HepG2 (cell line): ENCODE results near the gene GRB7. TPM values are rescaled to one million over a fixed set of nuclear protein-coding genes. Genes with fewer than 3 reads are reported as not detected.

Experiments
- ATAC-seq: fragments of 200-7000 bp; cut with Tn5 transposase; 3 replicates; pipeline ENCODE4 v1.9.1; 2020; ENCODE audit warnings: mild to moderate bottlenecking, moderate library complexity
- BruUV-seq: library from RNA; stranded (reverse); fragments of 400-500 nt; replicated peaks from 2 replicates; lab custom pipeline; 2021; lab: Mats Ljungman, UMichigan
- CTCF ChIA-PET: fragments of 300-600 bp; formaldehyde crosslinking; extraction: SDS; loops from one replicate; lab custom pipeline; 2021; ENCODE audit warnings: low total read pairs, inconsistent platforms, low intra/inter-chr PET ratio; lab: Yijun Ruan, JAX
- POLR2A ChIA-PET: fragments of 350-600 bp; sonication (Branson Sonifier 250); formaldehyde crosslinking; loops from one replicate; lab custom pipeline; 2020; ENCODE audit warnings: antibody characterized with exemption, inconsistent platforms; lab: Yijun Ruan, JAX
- DNase-seq: peaks from one replicate; pipeline ENCODE4 v3.0.0-alpha.2; 2015; ENCODE audit warnings: low spot score
- FAIRE-seq: peaks from 3 replicates; lab custom pipeline; 2011; peaks lifted over from hg19 to GRCh38; lab: Jason Lieb, UNC
- H2AFZ ChIP-seq: one replicate; pipeline ENCODE4 v1.6.1; 2011; ENCODE audit warnings: low read length, inconsistent platforms
- H3K27ac ChIP-seq: fragments of 300-600 bp; 3 replicates; pipeline ENCODE4 v1.8.0; 2011; ENCODE audit warnings: mixed run types, mild to moderate bottlenecking, mixed read lengths, low read length, inconsistent platforms; ENCODE audit not compliant: insufficient read depth; ENCODE audit errors: extremely low read length
- H3K27me3 ChIP-seq, 2 experiments: fragments of 200-600 bp in 1 of 2; 2 replicates in 1 of 2; 3 replicates in 1 of 2; pipeline versions ENCODE4 v1.6.0 to v1.8.0; 2011; ENCODE audit warnings: low read length in 2 of 2, mild to moderate bottlenecking in 2 of 2, moderate library complexity in 2 of 2, inconsistent platforms in 1 of 2; ENCODE audit not compliant: insufficient read depth in 2 of 2, control insufficient read depth in 1 of 2
- H3K36me3 ChIP-seq, 2 experiments: fragments of 200-600 bp in 1 of 2; replicated peaks in 1 of 2; 2 replicates in 1 of 2; 3 replicates in 1 of 2; pipeline versions ENCODE4 v1.5.1 to v1.8.0; 2011; ENCODE audit warnings: low read length in 2 of 2, inconsistent platforms in 1 of 2; ENCODE audit not compliant: insufficient read depth in 2 of 2, control insufficient read depth in 1 of 2
- H3K4me1 ChIP-seq: 2 replicates; pipeline ENCODE4 v1.5.1; 2012; ENCODE audit warnings: low read length, inconsistent platforms; ENCODE audit not compliant: insufficient read depth
- H3K4me2 ChIP-seq: 2 replicates; pipeline ENCODE4 v1.6.0; 2011; ENCODE audit warnings: low read depth, low read length, inconsistent platforms
- H3K4me3 ChIP-seq, 3 experiments: fragments of 200-600 bp in 1 of 3; sonication (generic), shearing (Covaris generic) in 1 of 3; replicated peaks in 1 of 3; 2 replicates each; pipeline ENCODE4 v1.5.1; 2011 to 2016; ENCODE audit warnings: low read length in 3 of 3, inconsistent platforms in 2 of 3, low read depth in 2 of 3, mild to moderate bottlenecking in 2 of 3, control low read depth in 1 of 3, mixed read lengths in 1 of 3; ENCODE audit not compliant: insufficient read depth in 1 of 3
- H3K79me2 ChIP-seq: one replicate; pipeline ENCODE4 v1.6.1; 2011; ENCODE audit warnings: low read length, inconsistent platforms; ENCODE audit not compliant: insufficient read depth
- H3K9ac ChIP-seq: 2 replicates; pipeline ENCODE4 v1.6.0; 2011; ENCODE audit warnings: mild to moderate bottlenecking, low read depth, low read length, inconsistent platforms; ENCODE audit not compliant: insufficient read depth
- H3K9me3 ChIP-seq: 2 replicates; pipeline ENCODE4 v1.5.1; 2012; ENCODE audit warnings: mild to moderate bottlenecking, low read length
- H4K20me1 ChIP-seq: 2 replicates; pipeline ENCODE4 v1.6.0; 2011; ENCODE audit warnings: inconsistent platforms, mild to moderate bottlenecking, low read length, moderate library complexity; ENCODE audit not compliant: insufficient read depth
- SPEN ChIP-seq: sonication (generic); formaldehyde crosslinking; IDR thresholded peaks from 2 replicates; pipeline ENCODE4 v1.5.1; 2020; ENCODE audit warnings: low read depth, mild to moderate bottlenecking, missing genetic modification reagents
- TMF1 ChIP-seq: sonication (generic); formaldehyde crosslinking; IDR thresholded peaks from 2 replicates; pipeline ENCODE4 v1.8.1; 2022; ENCODE audit warnings: low read depth, missing genetic modification reagents
- YY1 ChIP-seq: IDR thresholded peaks from 2 replicates; pipeline ENCODE4 v1.6.1; 2011; ENCODE audit warnings: low read length, low read depth, moderate library complexity, mild to moderate bottlenecking; ENCODE audit not compliant: insufficient read depth, insufficient replicate concordance
- ZNF180 ChIP-seq: sonication (generic); formaldehyde crosslinking; IDR thresholded peaks from 2 replicates; pipeline ENCODE4 v1.4.0; 2020; ENCODE audit warnings: low read depth, missing genetic modification reagents, borderline replicate concordance
- ZNF225 ChIP-seq: sonication (generic); formaldehyde crosslinking; IDR thresholded peaks from 2 replicates; pipeline ENCODE4 v1.4.0; 2020; ENCODE audit warnings: mild to moderate bottlenecking, missing genetic modification reagents
- ZNF441 ChIP-seq: sonication (generic); formaldehyde crosslinking; IDR thresholded peaks from 2 replicates; pipeline ENCODE4 v1.7.0; 2021; ENCODE audit warnings: missing genetic modification reagents, borderline replicate concordance
- ZNF510 ChIP-seq: sonication (generic); formaldehyde crosslinking; IDR thresholded peaks from 2 replicates; pipeline ENCODE4 v1.4.0; 2020; ENCODE audit warnings: low read depth, mild to moderate bottlenecking, missing genetic modification reagents
- ZNF605 ChIP-seq: sonication (generic); formaldehyde crosslinking; IDR thresholded peaks from 2 replicates; pipeline ENCODE4 v1.8.0; 2022; ENCODE audit warnings: mild to moderate bottlenecking, missing genetic modification reagents
- ZNF761 ChIP-seq: sonication (generic); formaldehyde crosslinking; conservative IDR thresholded peaks from 2 replicates; pipeline ENCODE4 v1.4.0; 2020; ENCODE audit warnings: mild to moderate bottlenecking, missing genetic modification reagents
- WGBS: methylation state at CpG from one replicate; pipeline ENCODE4 v1.1.6; 2017; ENCODE audit warnings: low lambda C conversion rate; 5-methylcytosine and 5-hydroxymethylcytosine counted together
- in situ Hi-C: cut with HindIII; loops from 2 replicates; pipeline ENCODE4 v1.10.0; 2017; ENCODE audit warnings: low pct_unique_long_range_greater_than_20kb; ENCODE audit not compliant: extremely low pct_ligation_motif_present
- intact Hi-C: fragments of 100-400 bp; cut with micrococcal nuclease; formaldehyde crosslinking; loops from one replicate; pipeline ENCODE4 v1.10.0; 2022; ENCODE audit not compliant: unreplicated experiment
- polyA plus RNA-seq, 8 experiments: library from polyadenylated mRNA; depleted of rRNA in 3 of 8; stranded (reverse) in 7 of 8; unstranded in 1 of 8; fragments of >200 nt; fragmentation: Illumina TruSeq in 4 of 8; extraction: Trizol in 4 of 8; gene quantifications; 2 replicates each; pipeline versions ENCODE4 v1.2.1 to v1.2.3, GENCODE V29; 2011 to 2016; ENCODE audit warnings: low read depth in 4 of 8, missing spikeins in 1 of 8, mixed read lengths in 1 of 8; ENCODE audit not compliant: insufficient read depth in 1 of 8
- total RNA-seq, 5 experiments: library from RNA; depleted of rRNA; stranded (reverse); fragments of >200 nt; fragmentation: Illumina TruSeq; extraction: Trizol; gene quantifications; 2 replicates each; pipeline ENCODE4 v1.2.3, GENCODE V29; 2016; ENCODE audit warnings: low read depth in 1 of 5
- TF ChIP-seq, protein P1 (sequence below): sonication (generic); formaldehyde crosslinking; IDR thresholded peaks from 2 replicates; pipeline ENCODE4 v1.4.0; 2020; ENCODE audit warnings: mild to moderate bottlenecking, missing genetic modification reagents

The GRB7 gene
- total and polyA plus RNA-seq, 2 of the 13 experiments (the other 11 are each of a cell fraction or from before 2014, with no cell fraction given), result 60.2 to 77.7 TPM

DNA sequence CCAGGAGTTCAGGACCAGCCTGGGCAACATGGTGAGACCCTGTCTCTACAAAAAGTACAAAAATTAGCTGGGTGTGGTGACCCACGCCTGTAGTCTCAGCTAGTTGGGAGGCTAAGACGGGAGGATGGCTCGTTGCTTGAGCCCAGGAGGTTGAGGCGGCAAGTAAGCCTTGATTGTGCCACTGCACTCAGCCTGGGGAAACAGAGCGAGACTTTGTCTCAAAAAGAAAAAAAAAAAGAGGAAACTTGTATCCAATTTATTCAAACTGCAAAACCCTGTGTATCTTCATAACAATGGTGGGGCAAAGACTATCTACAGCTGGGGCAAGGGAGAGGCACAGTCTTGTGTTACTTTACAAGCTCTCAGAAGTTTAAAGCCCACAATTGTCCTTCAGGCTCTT lies 21.5 kb downstream of the GRB7 start:
- no peak overlapping the region for H3K4me3 ChIP-seq
- ATAC-seq (no peak), FAIRE-seq (no peak), DNase-seq (no peak)
- H3K36me3 ChIP-seq, result no peaks in the 10 kb centered on the region
- TF ChIP-seq ZNF225 (no peak), TMF1 (CRISPR knock-in tag) (no peak), YY1 (no peak), ZNF605 (no peak), ZNF180 (CRISPR knock-in tag) (no peak), SPEN (CRISPR knock-in tag) (no peak)
- TF ChIP-seq, protein P1, sequence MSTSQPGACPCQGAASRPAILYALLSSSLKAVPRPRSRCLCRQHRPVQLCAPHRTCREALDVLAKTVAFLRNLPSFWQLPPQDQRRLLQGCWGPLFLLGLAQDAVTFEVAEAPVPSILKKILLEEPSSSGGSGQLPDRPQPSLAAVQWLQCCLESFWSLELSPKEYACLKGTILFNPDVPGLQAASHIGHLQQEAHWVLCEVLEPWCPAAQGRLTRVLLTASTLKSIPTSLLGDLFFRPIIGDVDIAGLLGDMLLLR (CRISPR knock-in tag), result no peak
- no peak overlapping the region for H3K4me2 ChIP-seq
- POLR2A ChIA-PET, result interaction anchor here (0.6 kb wide), 1 partner anchor 59 kb away, joined by 5 read pairs; no protein-coding TSS in a partner anchor
- peaks cover 7 to 59% of the 10 kb centered on the region in 2 experiments for H3K27me3 ChIP-seq
- CTCF ChIA-PET, result no interaction called here
- no peak overlapping the region for H3K27ac ChIP-seq
- H3K9me3 ChIP-seq, result no peaks in the 10 kb centered on the region
- 57% methylated on average over 5 of the region's 5 CpGs for WGBS
- H3K9ac ChIP-seq, result no peak overlapping the region
- intact Hi-C loops (no loop called here), in situ Hi-C loops (no loop called here)
- no peaks in the 10 kb centered on the region for H3K79me2 ChIP-seq
- H4K20me1 ChIP-seq, result no peaks in the 10 kb centered on the region
- no TSS peak for BruUV-seq
- H3K4me1 ChIP-seq, result peaks cover 37% of the 10 kb centered on the region
- no peak overlapping the region for H2AFZ ChIP-seq

DNA sequence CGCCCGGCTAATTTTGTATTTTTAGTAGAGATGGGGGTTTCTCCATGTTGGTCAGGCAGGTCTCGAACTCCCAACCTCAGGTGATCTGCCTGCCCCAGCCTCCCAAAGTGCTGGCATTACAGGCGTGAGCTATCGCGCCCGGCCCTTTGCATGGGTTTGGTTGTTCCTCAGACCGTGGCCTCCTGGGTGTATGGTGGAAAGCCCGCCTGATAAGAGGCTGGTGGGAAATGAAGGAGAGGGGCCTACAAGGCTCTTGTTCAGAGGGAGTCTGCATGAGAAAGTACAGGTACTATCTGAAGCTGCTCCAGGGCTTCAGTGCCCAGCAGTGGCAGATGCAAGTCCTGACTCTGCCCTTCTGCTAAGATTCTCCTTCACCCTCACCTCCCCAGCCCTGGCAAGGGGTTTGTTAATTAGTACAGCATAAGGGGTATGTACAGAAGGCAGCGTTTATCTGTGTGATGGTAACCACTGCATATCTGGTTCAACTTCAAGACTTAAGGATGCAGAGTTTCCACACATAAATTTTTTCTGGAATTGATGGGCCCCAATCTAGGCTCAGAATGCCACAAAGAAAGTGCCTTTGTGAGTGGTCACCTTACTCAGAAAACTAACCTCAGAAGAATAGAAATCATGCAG lies 24.2 kb downstream of the GRB7 start:
- in situ Hi-C loops, result no loop called here
- Histone ChIP-seq H3K9ac (no peak overlapping the region), H3K4me1 (peaks cover 18% of the 10 kb centered on the region), H2AFZ (no peak overlapping the region)
- TF ChIP-seq ZNF441 (CRISPR knock-in tag) (no peak), ZNF761 (CRISPR knock-in tag) (no peak), ZNF510 (CRISPR knock-in tag) (no peak)
- TF ChIP-seq, all 625 proteins: peak for 0
- DNase-seq, result no peak
- H3K27ac ChIP-seq, result no peak overlapping the region
- intact Hi-C loops, result no loop called here
- no peaks in the 10 kb centered on the region for H3K79me2 ChIP-seq
- H3K27me3 ChIP-seq, result peaks cover 3 to 64% of the 10 kb centered on the region in 2 experiments
- no peak for FAIRE-seq
- ChIA-PET POLR2A (no interaction called here), CTCF (no interaction called here)
- H4K20me1 ChIP-seq, result no peaks in the 10 kb centered on the region
- no peaks in the 10 kb centered on the region for H3K9me3 ChIP-seq
- no peak overlapping the region for H3K4me3 ChIP-seq
- no TSS peak for BruUV-seq
- no peaks in the 10 kb centered on the region for H3K36me3 ChIP-seq
- ATAC-seq, result no peak
- no peak overlapping the region for H3K4me2 ChIP-seq
- WGBS, result 49% methylated on average over 10 of the region's 10 CpGs
